HepG2 (cell line): ENCODE data around the gene CEBPA. TPM values are rescaled to one million over a fixed set of nuclear protein-coding genes. Genes with fewer than 3 reads are reported as not detected.

ENCODE experiments used
- BRCA1 ChIP-seq: sonication (generic); formaldehyde crosslinking; IDR thresholded peaks from 2 replicates; pipeline ENCODE4 v1.4.0; 2020; ENCODE audit warnings: missing genetic modification reagents
- CREB1 ChIP-seq, 2 experiments: fragments of 450-650 bp in 1 of 2; IDR thresholded peaks; 2 replicates each; pipeline ENCODE4 v1.6.1; 2016 to 2017; ENCODE audit warnings: control low read depth in 1 of 2, mild to moderate bottlenecking in 1 of 2, missing compliant biosample characterization in 1 of 2, missing genetic modification characterization in 1 of 2
- EZH2 ChIP-seq: conservative IDR thresholded peaks from 2 replicates; pipeline ENCODE4 v1.6.1; 2012; ENCODE audit warnings: mild to moderate bottlenecking, low read depth, low read length, moderate library complexity
- GATAD1 ChIP-seq: IDR thresholded peaks from 2 replicates; pipeline ENCODE4 v1.6.1; 2016; ENCODE audit warnings: missing genetic modification reagents, missing compliant biosample characterization
- HMG20A ChIP-seq: IDR thresholded peaks from 2 replicates; pipeline ENCODE4 v1.6.1; 2016; ENCODE audit warnings: borderline replicate concordance
- HNF4G ChIP-seq, 2 experiments: sonication (generic) in 1 of 2; formaldehyde crosslinking in 1 of 2; IDR thresholded peaks; 2 replicates each; pipeline versions ENCODE4 v1.4.0 to v1.6.1; 2011 to 2020; ENCODE audit warnings: borderline replicate concordance in 2 of 2, low read depth in 2 of 2, mild to moderate bottlenecking in 2 of 2, low read length in 1 of 2, missing genetic modification reagents in 1 of 2, moderate library complexity in 1 of 2
- HNRNPL ChIP-seq: fragments of 200-400 bp; formaldehyde crosslinking; IDR thresholded peaks from 2 replicates; pipeline ENCODE4 v1.6.1; 2017; ENCODE audit warnings: mild to moderate bottlenecking, low read depth, low read length
- NCOA5 ChIP-seq: sonication (generic); formaldehyde crosslinking; IDR thresholded peaks from 2 replicates; pipeline ENCODE4 v1.4.0; 2020; ENCODE audit warnings: missing genetic modification reagents
- NFE2L2 ChIP-seq: fragments of 150-350 bp; IDR thresholded peaks from 2 replicates; pipeline ENCODE4 v1.6.1; 2014; ENCODE audit warnings: low read length
- PCBP2 ChIP-seq: fragments of 200-400 bp; formaldehyde crosslinking; optimal IDR thresholded peaks from 2 replicates; pipeline ENCODE3; 2018; ENCODE audit warnings: low read length, low read depth; ENCODE audit not compliant: poor library complexity, severe bottlenecking
- PHF5A ChIP-seq: IDR thresholded peaks from one replicate; pipeline ENCODE4 v1.6.1; 2018; ENCODE audit warnings: low read depth, missing genetic modification reagents; ENCODE audit not compliant: unreplicated experiment
- SIN3A ChIP-seq: IDR thresholded peaks from 2 replicates; pipeline ENCODE4 v1.6.1; 2011; ENCODE audit warnings: low read depth, mild to moderate bottlenecking, control low read depth, low read length, borderline replicate concordance
- SKI ChIP-seq: fragments of 450-650 bp; IDR thresholded peaks from one replicate; pipeline ENCODE4 v1.6.1; 2018; ENCODE audit warnings: mild to moderate bottlenecking; ENCODE audit not compliant: partially characterized antibody
- SMYD3 ChIP-seq: sonication (generic); formaldehyde crosslinking; IDR thresholded peaks from 2 replicates; pipeline ENCODE4 v1.8.1; 2023; ENCODE audit warnings: mild to moderate bottlenecking, missing genetic modification reagents
- TFDP1 ChIP-seq: IDR thresholded peaks from 2 replicates; pipeline ENCODE4 v1.6.1; 2016; ENCODE audit warnings: missing compliant biosample characterization, missing genetic modification reagents, borderline replicate concordance
- ZBTB34 ChIP-seq: sonication (generic); formaldehyde crosslinking; IDR thresholded peaks from 2 replicates; pipeline ENCODE4 v1.8.0; 2022; ENCODE audit warnings: mild to moderate bottlenecking, missing genetic modification reagents
- ZFP36L2 ChIP-seq: sonication (generic); formaldehyde crosslinking; IDR thresholded peaks from 2 replicates; pipeline ENCODE4 v1.4.0; 2020; ENCODE audit warnings: missing genetic modification reagents
- ZNF10 ChIP-seq: sonication (generic); formaldehyde crosslinking; IDR thresholded peaks from 2 replicates; pipeline ENCODE4 v1.4.0; 2020; ENCODE audit warnings: mild to moderate bottlenecking, low read depth, missing genetic modification reagents, borderline replicate concordance
- ZNF292 ChIP-seq: sonication (generic); formaldehyde crosslinking; IDR thresholded peaks from 2 replicates; pipeline ENCODE4 v1.8.1; 2022; ENCODE audit warnings: mild to moderate bottlenecking, low read depth, missing genetic modification reagents, borderline replicate concordance
- ZNF430 ChIP-seq: sonication (generic); formaldehyde crosslinking; IDR thresholded peaks from 2 replicates; pipeline ENCODE4 v1.9.0; 2021; ENCODE audit warnings: mild to moderate bottlenecking, missing genetic modification reagents
- ZNF546 ChIP-seq: sonication (generic); formaldehyde crosslinking; conservative IDR thresholded peaks from 2 replicates; pipeline ENCODE4 v1.8.1; 2023; ENCODE audit warnings: mild to moderate bottlenecking, missing genetic modification reagents
- ZNF605 ChIP-seq: sonication (generic); formaldehyde crosslinking; IDR thresholded peaks from 2 replicates; pipeline ENCODE4 v1.8.0; 2022; ENCODE audit warnings: mild to moderate bottlenecking, missing genetic modification reagents
- ZNF772 ChIP-seq: sonication (generic); formaldehyde crosslinking; IDR thresholded peaks from 2 replicates; pipeline ENCODE4 v1.5.0; 2020; ENCODE audit warnings: mild to moderate bottlenecking, missing genetic modification reagents
- ZNF780A ChIP-seq: sonication (generic); formaldehyde crosslinking; IDR thresholded peaks from 2 replicates; pipeline ENCODE4 v1.8.0; 2022; ENCODE audit warnings: mild to moderate bottlenecking, missing genetic modification reagents, moderate library complexity
- polyA plus RNA-seq, 8 experiments: library from polyadenylated mRNA; depleted of rRNA in 3 of 8; stranded (reverse) in 7 of 8; unstranded in 1 of 8; fragments of >200 nt; fragmentation: Illumina TruSeq in 4 of 8; extraction: Trizol in 4 of 8; gene quantifications; 2 replicates each; pipeline versions ENCODE4 v1.2.1 to v1.2.3, GENCODE V29; 2011 to 2016; ENCODE audit warnings: low read depth in 4 of 8, missing spikeins in 1 of 8, mixed read lengths in 1 of 8; ENCODE audit not compliant: insufficient read depth in 1 of 8
- total RNA-seq, 5 experiments: library from RNA; depleted of rRNA; stranded (reverse); fragments of >200 nt; fragmentation: Illumina TruSeq; extraction: Trizol; gene quantifications; 2 replicates each; pipeline ENCODE4 v1.2.3, GENCODE V29; 2016; ENCODE audit warnings: low read depth in 1 of 5
- TF ChIP-seq, protein P1 (sequence below): sonication (generic); formaldehyde crosslinking; IDR thresholded peaks from 2 replicates; pipeline ENCODE4 v1.4.0; 2020; ENCODE audit warnings: missing genetic modification reagents
- TF ChIP-seq, protein P2 (sequence below): sonication (generic); formaldehyde crosslinking; IDR thresholded peaks from 2 replicates; pipeline ENCODE4 v1.4.0; 2020; ENCODE audit warnings: missing genetic modification reagents

Gene CEBPA
- total and polyA plus RNA-seq, 2 of the 13 experiments (the other 11 are each of a cell fraction or from before 2014, with no cell fraction given), result 24.8 to 103 TPM

DNA sequence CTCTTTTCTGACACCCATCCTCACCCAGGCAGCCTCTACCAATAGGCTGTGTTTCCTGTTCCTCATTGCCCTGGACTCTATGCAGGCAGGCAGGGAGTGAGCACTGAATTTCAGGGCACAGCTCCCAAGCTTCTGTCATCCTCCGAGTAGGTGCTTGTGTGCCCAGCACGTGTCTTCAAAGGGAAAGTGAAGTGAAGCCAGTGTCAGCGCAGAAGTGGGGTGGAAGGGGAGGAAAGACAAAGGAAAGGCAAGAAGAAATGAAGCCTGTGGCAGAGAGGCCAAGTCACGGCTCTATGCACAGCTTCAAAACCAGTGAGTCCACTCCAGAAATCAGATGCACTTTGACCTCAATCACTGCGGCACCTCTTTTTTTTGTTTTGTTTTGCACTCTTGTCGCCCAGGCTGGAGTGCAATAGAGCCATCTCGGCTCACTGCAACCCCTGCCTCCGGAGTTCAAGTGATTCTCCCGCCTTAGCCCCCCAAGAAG is 16.9 kb downstream of the CEBPA start (continued):
- TF ChIP-seq CREB1 (IDR thresholded peaks at IDR 0.05), result no peak
- TF ChIP-seq CREB1 (CRISPR knock-in tag; IDR thresholded peaks at IDR 0.05), result peak; percentile 19; the same call in 1 of the 2 replicates
- TF ChIP-seq BRCA1, result no peak
- TF ChIP-seq, protein P1, sequence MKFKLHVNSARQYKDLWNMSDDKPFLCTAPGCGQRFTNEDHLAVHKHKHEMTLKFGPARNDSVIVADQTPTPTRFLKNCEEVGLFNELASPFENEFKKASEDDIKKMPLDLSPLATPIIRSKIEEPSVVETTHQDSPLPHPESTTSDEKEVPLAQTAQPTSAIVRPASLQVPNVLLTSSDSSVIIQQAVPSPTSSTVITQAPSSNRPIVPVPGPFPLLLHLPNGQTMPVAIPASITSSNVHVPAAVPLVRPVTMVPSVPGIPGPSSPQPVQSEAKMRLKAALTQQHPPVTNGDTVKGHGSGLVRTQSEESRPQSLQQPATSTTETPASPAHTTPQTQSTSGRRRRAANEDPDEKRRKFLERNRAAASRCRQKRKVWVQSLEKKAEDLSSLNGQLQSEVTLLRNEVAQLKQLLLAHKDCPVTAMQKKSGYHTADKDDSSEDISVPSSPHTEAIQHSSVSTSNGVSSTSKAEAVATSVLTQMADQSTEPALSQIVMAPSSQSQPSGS (CRISPR knock-in tag), result no peak
- no peak for TF ChIP-seq PHF5A (CRISPR knock-in tag)
- no peak for TF ChIP-seq ZNF780A
- no peak for TF ChIP-seq ZNF430 (CRISPR knock-in tag)
- no peak for TF ChIP-seq ZNF605
- TF ChIP-seq SKI, result no peak
- no peak for TF ChIP-seq ZNF772
- TF ChIP-seq EZH2, result no peak
- TF ChIP-seq HMG20A (CRISPR knock-in tag), result no peak
- TF ChIP-seq GATAD1 (CRISPR knock-in tag), result no peak
- no peak for TF ChIP-seq ZNF10
- TF ChIP-seq ZBTB34 (CRISPR knock-in tag), result no peak
- no peak for TF ChIP-seq NCOA5
- TF ChIP-seq TFDP1 (CRISPR knock-in tag), result no peak
- no peak for TF ChIP-seq HNRNPL
- TF ChIP-seq NFE2L2, result no peak
- no peak for TF ChIP-seq SIN3A
- no peak for TF ChIP-seq ZFP36L2
- no peak for TF ChIP-seq ZNF292
- TF ChIP-seq SMYD3 (CRISPR knock-in tag), result no peak
- peak; percentile 52; the same call in 1 of the 2 replicates for TF ChIP-seq HNF4G (IDR thresholded peaks at IDR 0.05; ENCODE audit: borderline replicate concordance, low read depth, low read length)
- no peak for TF ChIP-seq HNF4G (CRISPR knock-in tag; IDR thresholded peaks at IDR 0.05; ENCODE audit: borderline replicate concordance, low read depth)
- no peak for TF ChIP-seq ZNF546 (CRISPR knock-in tag)
- TF ChIP-seq, protein P2, sequence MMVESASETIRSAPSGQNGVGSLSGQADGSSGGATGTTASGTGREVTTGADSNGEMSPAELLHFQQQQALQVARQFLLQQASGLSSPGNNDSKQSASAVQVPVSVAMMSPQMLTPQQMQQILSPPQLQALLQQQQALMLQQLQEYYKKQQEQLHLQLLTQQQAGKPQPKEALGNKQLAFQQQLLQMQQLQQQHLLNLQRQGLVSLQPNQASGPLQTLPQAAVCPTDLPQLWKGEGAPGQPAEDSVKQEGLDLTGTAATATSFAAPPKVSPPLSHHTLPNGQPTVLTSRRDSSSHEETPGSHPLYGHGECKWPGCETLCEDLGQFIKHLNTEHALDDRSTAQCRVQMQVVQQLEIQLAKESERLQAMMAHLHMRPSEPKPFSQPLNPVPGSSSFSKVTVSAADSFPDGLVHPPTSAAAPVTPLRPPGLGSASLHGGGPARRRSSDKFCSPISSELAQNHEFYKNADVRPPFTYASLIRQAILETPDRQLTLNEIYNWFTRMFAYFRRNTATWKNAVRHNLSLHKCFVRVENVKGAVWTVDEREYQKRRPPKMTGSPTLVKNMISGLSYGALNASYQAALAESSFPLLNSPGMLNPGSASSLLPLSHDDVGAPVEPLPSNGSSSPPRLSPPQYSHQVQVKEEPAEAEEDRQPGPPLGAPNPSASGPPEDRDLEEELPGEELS (CRISPR knock-in tag), result peak; percentile 40
- no peak for TF ChIP-seq PCBP2
